NOMO-1 treated with DMSO at 0.1 percent for 48 hours (cell line): ENCODE measurements around the gene PTPRN2.

Source experiments
- DNase-seq: peaks from one replicate; lab custom pipeline; 2025; ENCODE audit not compliant: unreplicated experiment; lab: John Stamatoyannopoulos, UW

Gene PTPRN2

DNA sequence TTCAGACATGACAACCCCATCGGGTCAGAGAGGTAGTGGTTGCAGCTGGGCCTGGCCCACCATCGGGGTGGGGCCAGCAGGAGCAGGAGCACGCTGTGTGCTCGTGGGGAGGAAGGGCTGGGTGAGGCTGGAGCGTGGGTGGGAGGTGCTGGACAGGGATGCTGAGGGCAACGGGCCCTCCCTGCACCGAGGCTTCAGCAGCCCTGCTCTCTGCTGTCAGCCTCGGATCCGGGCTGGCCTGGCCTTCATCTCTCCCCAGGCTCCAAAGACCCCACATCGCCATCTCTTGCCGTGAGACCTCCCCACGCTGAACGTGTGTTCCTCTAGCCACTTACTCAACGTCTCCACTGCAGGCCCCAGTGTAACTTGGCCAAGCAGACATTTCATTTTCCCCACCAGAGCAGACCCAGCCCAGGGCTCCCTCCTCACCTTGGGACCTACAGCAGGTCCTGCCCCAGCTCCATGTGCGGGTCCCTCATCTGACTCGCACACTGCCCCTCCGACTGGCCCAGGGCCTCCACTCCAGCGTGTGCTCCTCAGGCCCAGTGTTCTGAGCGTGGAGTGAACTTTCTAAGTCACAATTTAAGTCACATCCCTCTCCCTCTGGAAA is 788.4 kb downstream of the PTPRN2 start:
- no peak for DNase-seq

DNA sequence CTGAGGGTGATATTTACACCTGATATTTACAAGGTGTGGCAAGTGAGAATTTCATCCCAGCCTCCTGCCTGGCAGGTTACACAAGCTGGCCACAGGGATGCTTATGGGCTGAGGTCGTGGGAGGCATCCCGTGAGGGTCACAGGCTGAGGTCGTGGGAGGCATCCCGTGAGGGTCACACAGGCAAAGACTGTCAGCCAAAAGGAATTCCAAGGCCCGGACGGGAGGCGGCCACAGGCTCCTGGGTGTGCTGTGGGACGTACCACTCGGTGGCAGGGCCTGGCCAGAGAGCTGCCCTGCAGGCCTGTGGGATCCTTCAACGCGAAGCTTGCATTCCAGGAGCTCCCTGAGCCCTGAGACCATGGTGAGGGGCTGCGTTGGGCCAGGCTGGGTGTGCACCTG is 790.3 kb downstream of the PTPRN2 start:
- no peak for DNase-seq

- DNase-seq, result no peak
These were observed 790.8 kb downstream of the PTPRN2 start for GRCh38 chr7:157796846-157797245.

DNA sequence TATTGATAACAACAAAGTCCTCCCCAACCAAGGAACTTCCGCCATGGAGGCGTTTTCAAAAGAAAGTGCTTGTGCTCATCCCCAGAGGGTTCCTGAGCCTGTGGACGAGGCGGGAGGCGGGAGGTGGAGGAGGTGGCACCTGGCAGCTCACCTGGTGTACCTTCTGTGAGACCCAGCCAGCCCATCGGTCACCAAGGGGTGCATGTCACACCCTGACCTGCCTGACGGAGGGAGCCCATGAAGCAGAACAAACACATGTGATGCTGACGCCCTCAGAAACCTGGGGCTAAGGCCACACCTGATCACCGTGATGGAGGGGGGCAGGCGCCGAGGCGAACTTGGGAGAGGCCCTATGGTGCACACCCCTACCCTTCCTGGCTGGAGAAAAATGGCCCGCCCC is 792.0 kb downstream of the PTPRN2 start:
- no peak for DNase-seq

DNA sequence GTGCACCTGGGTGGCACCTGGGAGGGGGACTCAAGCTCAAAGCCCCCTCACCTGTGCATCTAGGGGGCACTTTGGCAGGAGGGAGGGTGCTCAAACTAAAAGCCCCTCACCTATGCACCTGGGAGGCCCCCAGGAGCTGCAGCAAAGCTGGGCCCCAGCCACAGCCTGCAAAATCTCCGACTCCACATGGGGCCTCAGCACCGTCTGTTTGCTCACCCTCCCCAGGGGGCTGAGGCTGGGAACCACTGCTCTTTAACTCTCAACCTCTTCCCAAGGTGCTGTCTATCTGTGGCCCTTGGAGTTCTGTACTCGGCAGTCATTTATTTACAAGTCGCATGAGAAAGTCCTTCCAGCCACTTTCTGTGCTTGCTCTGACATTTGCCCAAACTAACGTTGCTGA is 792.4 kb downstream of the PTPRN2 start:
- DNase-seq, result no peak

DNA sequence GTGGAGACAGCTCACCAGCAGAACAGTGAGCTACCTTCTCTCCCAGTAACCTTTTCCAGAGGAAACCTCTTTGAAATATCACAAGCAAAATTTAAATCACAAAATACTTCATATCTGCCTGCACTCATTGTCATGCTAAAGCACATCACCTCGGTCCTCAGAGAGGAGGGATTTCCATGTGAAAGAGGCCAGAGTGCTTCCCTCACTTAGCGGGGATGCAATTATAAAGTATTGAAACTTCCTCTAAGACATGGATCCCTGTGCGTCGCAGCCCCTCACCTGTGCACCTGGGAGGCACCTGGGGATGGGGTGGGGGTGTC is 792.9 kb downstream of the PTPRN2 start:
- DNase-seq, result no peak

DNA sequence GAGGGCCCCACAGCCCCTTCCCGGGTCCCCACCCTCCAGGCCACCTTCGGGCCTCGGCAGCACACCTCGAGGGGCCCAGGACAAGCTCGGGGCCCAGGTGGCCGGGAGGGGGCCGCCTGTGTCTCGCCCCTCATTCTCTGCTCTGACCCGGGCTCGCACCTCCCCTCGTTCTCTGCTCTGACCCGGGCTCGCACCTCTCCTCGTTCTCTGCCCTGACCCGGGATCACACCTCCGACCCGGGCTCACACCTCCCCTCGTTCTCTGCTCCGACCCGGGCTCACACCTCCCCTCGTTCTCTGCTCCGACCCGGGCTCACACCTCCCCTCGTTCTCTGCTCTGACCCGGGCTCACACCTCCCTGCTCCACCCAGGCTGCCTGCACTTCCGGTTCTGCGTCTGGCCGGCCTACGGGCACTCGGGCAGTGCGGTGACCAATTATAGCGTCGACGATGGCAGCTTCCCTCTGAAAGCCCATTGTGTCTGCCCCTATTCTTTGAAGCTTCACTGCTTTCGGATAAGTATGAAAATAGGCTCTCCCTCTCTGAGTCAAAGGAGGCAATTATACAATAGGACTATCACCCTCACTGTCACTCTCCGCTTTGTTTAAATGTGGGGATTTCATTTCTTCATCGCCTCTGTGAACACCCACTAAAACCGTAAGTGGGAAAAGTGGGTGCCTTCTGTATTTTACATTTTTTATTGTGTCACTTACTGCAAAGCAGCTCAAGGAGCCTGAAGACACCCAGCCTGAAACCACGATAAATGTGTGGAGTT is 793.5 kb downstream of the PTPRN2 start:
- DNase-seq, result no peak

- DNase-seq, result no peak
These were observed 794.6 kb downstream of the PTPRN2 start for GRCh38 chr7:157793087-157793353.

DNA sequence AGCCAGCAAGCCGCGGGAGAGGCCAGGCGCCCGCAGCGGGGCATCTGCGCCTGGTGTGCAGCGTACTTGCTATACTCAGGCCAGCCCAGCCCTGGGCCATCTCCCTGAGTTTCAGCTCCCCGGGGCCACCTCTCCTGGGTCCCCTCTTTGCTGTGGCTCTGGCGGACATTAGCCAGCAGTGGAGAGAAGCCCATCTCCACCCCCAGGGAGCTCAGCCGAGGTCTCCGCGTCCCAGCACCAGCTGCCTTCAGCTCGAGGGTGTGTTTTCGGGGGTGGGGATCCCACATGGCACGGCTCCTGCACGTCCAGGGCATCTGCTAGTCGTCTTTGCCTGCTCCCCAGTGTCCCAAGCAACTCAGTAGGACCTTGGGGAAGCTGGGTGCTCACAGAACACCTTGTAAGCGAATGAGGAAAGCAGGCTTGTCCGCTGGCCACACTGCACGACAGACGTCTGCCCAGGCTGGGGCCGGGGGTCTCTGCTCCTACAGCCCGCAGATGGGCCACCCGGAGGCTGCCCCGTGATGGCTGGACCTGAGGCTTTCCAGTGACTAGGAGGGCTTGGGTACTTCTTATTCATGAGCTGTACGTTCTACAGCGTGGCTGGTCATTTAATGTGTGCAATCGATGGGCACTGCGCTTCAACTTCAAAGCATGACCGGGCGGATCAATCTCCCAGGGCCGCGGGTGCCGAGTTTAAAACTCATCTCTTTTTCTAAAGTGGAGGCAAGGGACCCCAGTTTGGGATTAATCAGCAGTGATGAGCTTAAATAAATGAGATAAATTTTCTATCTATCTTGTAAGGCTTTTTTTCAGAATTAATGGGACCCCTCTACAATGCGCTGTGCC is 795.2 kb downstream of the PTPRN2 start:
- DNase-seq, result no peak

DNA sequence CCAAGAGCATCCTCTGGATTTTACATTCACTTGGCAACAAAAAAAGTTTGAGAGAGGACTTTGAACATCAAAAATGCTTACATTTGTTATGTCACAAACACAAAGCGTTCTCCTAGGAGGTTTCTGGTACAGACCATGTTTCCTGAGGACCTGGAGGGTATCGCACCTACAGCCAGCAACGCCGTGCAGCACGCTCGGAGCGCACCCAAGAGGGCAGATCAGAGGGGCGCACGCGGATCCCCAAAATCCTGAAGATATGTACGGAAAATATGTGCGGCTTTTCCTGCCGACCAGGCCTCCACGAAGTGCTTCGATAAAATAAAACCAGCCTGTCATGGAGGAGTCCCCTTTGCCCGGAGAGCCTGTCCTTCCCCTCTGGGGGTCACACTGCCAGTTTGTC is 796.0 kb downstream of the PTPRN2 start:
- no peak for DNase-seq

GRCh38 chr7:157791261-157791660 is 796.4 kb downstream of the PTPRN2 start:
- no peak for DNase-seq

DNA sequence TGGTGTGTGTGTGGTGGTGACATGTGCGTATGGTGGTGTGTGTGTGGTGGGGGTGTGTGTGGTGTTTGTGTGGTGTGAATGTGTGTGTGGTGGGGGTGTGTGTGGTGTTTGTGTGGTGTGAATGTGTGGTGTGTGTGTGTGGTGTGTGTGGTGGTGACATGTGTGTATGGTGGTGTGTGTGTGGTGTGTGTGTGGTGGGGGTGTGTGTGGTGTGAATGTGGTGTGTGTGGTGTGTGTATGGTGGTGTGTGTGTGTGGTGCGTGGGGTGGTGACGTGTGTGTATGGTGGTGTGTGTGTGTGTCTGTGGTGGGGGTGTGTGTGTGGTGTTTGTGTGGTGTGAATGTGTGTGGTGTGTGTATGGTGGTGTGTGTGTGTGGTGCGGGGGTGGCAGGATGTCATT is 797.7 kb downstream of the PTPRN2 start:
- DNase-seq, result no peak

GRCh38 chr7:157789094-157789493 is 798.5 kb downstream of the PTPRN2 start:
- no peak for DNase-seq

- no peak for DNase-seq
These were observed 799.0 kb downstream of the PTPRN2 start for GRCh38 chr7:157788573-157788972.

- no peak for DNase-seq
These were observed 800.3 kb downstream of the PTPRN2 start for GRCh38 chr7:157787275-157787701.

DNA sequence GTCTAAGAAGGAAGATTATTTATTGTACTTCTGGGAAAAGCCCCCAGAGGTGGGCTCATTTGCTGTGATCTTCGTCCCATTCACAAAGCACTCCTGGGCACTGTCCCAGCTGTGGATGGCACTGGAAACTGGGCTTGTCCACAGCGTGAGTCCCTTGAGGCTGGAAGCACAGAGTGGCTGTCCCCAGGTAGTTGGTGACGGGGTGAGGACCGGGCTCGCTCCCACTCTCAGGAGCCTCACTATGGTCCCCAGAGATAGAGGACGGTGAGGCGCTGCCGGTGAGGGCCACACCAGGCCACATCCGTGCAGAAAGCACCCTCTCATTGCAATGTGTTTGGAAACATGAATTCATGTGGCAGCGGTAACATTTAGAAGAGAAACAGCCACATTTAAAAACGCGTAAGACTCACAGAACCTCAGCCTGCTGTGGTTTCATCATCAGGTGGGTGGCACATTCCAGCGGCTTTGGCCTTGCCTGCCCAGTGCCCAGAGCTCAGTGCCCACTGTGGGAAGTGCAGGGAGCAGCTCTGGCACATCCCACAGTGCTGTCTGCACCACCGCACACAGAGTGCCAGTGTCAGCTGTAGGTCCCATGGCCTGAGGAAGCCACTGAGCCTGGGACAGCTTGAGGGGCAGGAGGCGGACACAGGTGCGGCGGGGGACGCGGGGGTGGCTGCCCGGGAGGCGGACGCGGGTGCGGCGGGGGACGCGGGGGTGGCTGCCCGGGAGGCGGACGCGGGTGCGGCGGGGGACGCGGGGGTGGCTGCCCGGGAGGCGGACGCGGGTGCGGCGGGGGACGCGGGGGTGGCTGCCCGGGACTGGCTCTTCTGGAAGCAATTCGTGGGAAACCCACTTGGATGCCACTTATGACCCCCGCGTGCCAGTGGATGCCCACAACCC is 801.0 kb downstream of the PTPRN2 start:
- no peak for DNase-seq

GRCh38 chr7:157785486-157786186 is 802.0 kb downstream of the PTPRN2 start:
- no peak for DNase-seq

GRCh38 chr7:157784979-157785441 is 802.6 kb downstream of the PTPRN2 start:
- no peak for DNase-seq

GRCh38 chr7:157784041-157784835 is 803.4 kb downstream of the PTPRN2 start:
- no peak for DNase-seq

GRCh38 chr7:157782041-157782440 is 805.6 kb downstream of the PTPRN2 start:
- no peak for DNase-seq
